IMR-90 (cell line): ENCODE measurements around the gene CINP. TPM values are rescaled to one million over a fixed set of nuclear protein-coding genes. Genes with fewer than 3 reads are reported as not detected.

Experiments used
- ATAC-seq: fragments of 200-7000 bp; cut with Tn5 transposase; 2 replicates; pipeline ENCODE4 v1.9.1; 2020; ENCODE audit warnings: low read depth, mild to moderate bottlenecking, moderate library complexity
- BruUV-seq: library from RNA; stranded (reverse); fragments of 400-500 nt; replicated peaks from 2 replicates; lab custom pipeline; 2021; lab: Mats Ljungman, UMichigan
- CTCF ChIA-PET: fragments of 300-600 bp; formaldehyde crosslinking; extraction: SDS; loops from one replicate; lab custom pipeline; 2021; ENCODE audit warnings: antibody characterized with exemption; lab: Yijun Ruan, JAX
- POLR2A ChIA-PET: fragments of 300-600 bp; sonication (Branson Sonifier 250); formaldehyde crosslinking; loops from one replicate; lab custom pipeline; 2022; ENCODE audit warnings: antibody characterized with exemption; ENCODE audit not compliant: unreplicated experiment; lab: Charles Lee
- DNase-seq: peaks from one replicate; pipeline ENCODE4 v3.0.0; 2013
- H2AFZ ChIP-seq: replicated peaks from 2 replicates; pipeline ENCODE3; 2013; ENCODE audit warnings: low read length, mild to moderate bottlenecking; ENCODE audit not compliant: poor library complexity
- H2AK5ac ChIP-seq: 2 replicates; pipeline ENCODE4 v1.6.1; 2013; ENCODE audit warnings: low read depth, low read length, inconsistent platforms
- H2AK9ac ChIP-seq: replicated peaks from 2 replicates; pipeline ENCODE3; 2013; ENCODE audit warnings: mild to moderate bottlenecking, low read depth, low read length, moderate library complexity; ENCODE audit not compliant: poor library complexity
- H2BK120ac ChIP-seq: 2 replicates; pipeline ENCODE4 v1.6.1; 2013; ENCODE audit warnings: low read depth, low read length, inconsistent platforms
- H2BK15ac ChIP-seq: 3 replicates; pipeline ENCODE4 v1.6.1; 2013; ENCODE audit warnings: low read depth, low read length, inconsistent platforms
- H2BK20ac ChIP-seq: 2 replicates; pipeline ENCODE4 v1.6.1; 2013; ENCODE audit warnings: low read depth, mild to moderate bottlenecking, inconsistent platforms, low read length, moderate library complexity
- H2BK5ac ChIP-seq: 2 replicates; pipeline ENCODE4 v1.6.1; 2013; ENCODE audit warnings: mild to moderate bottlenecking, low read depth, low read length, inconsistent platforms; ENCODE audit not compliant: poor library complexity, severe bottlenecking
- H3K14ac ChIP-seq: replicated peaks from 2 replicates; pipeline ENCODE4 v1.6.1; 2013; ENCODE audit warnings: low read depth, low read length, inconsistent platforms
- H3K18ac ChIP-seq: 2 replicates; pipeline ENCODE4 v1.6.1; 2013; ENCODE audit warnings: low read depth, low read length, control low read depth
- H3K23ac ChIP-seq: 2 replicates; pipeline ENCODE4 v1.6.1; 2013; ENCODE audit warnings: low read depth, low read length, inconsistent platforms
- H3K27ac ChIP-seq: 2 replicates; pipeline ENCODE4 v1.5.1; 2013; ENCODE audit warnings: mild to moderate bottlenecking, control low read depth, low read length; ENCODE audit not compliant: insufficient read depth
- H3K27me3 ChIP-seq: 2 replicates; pipeline ENCODE4 v1.6.1; 2013; ENCODE audit warnings: low read length; ENCODE audit not compliant: control insufficient read depth, insufficient read depth
- H3K36me3 ChIP-seq: 2 replicates; pipeline ENCODE4 v1.6.1; 2013; ENCODE audit warnings: low read length, mixed read lengths; ENCODE audit not compliant: control insufficient read depth, insufficient read depth
- H3K4ac ChIP-seq: 2 replicates; pipeline ENCODE4 v1.6.1; 2013; ENCODE audit warnings: low read depth, low read length, inconsistent platforms
- H3K4me1 ChIP-seq: 2 replicates; pipeline ENCODE4 v1.6.1; 2013; ENCODE audit warnings: low read length, mixed read lengths; ENCODE audit not compliant: control insufficient read depth, insufficient read depth
- H3K4me2 ChIP-seq: 2 replicates; pipeline ENCODE4 v1.6.1; 2013; ENCODE audit warnings: low read depth, mild to moderate bottlenecking, control low read depth, low read length, moderate library complexity
- H3K4me3 ChIP-seq: 2 replicates; pipeline ENCODE4 v1.5.1; 2013; ENCODE audit warnings: low read depth, mild to moderate bottlenecking, control low read depth, low read length, moderate library complexity; ENCODE audit not compliant: insufficient read depth
- H3K56ac ChIP-seq: 2 replicates; pipeline ENCODE4 v1.6.1; 2013; ENCODE audit warnings: low read length, inconsistent platforms; ENCODE audit not compliant: insufficient read depth; ENCODE audit errors: extremely low read depth
- H3K79me1 ChIP-seq, 2 experiments: 2 replicates each; pipeline ENCODE4 v1.6.1; 2013; ENCODE audit warnings: low read length in 2 of 2, inconsistent platforms in 1 of 2, low read depth in 1 of 2
- H3K9ac ChIP-seq: 2 replicates; pipeline ENCODE4 v1.6.1; 2013; ENCODE audit warnings: low read depth, low read length, control low read depth
- H3K9me1 ChIP-seq: 2 replicates; pipeline ENCODE4 v1.6.1; 2013; ENCODE audit warnings: low read length, inconsistent platforms; ENCODE audit not compliant: insufficient read depth
- H3K9me3 ChIP-seq: 2 replicates; pipeline ENCODE4 v1.6.1; 2013; ENCODE audit warnings: low read length; ENCODE audit not compliant: control insufficient read depth, insufficient read depth
- H4K20me1 ChIP-seq: 2 replicates; pipeline ENCODE4 v1.6.1; 2013; ENCODE audit warnings: low read length, inconsistent platforms; ENCODE audit not compliant: insufficient read depth
- H4K5ac ChIP-seq: 2 replicates; pipeline ENCODE4 v1.6.1; 2013; ENCODE audit warnings: mild to moderate bottlenecking, low read depth, low read length, control low read depth
- H4K8ac ChIP-seq, 2 experiments: 2 replicates each; pipeline ENCODE4 v1.6.1; 2013; ENCODE audit warnings: low read depth in 2 of 2, low read length in 2 of 2, control low read depth in 1 of 2, inconsistent platforms in 1 of 2
- H4K91ac ChIP-seq: 2 replicates; pipeline ENCODE4 v1.6.1; 2013; ENCODE audit warnings: low read depth, low read length, inconsistent platforms; ENCODE audit not compliant: insufficient read depth
- BHLHE40 ChIP-seq: fragments of 150-350 bp; IDR thresholded peaks from 2 replicates; pipeline ENCODE4 v1.6.1; 2016; ENCODE audit warnings: mild to moderate bottlenecking, low read depth, low read length
- FOS ChIP-seq: fragments of 150-350 bp; IDR thresholded peaks from 2 replicates; pipeline ENCODE4 v1.6.1; 2016; ENCODE audit warnings: low read depth, low read length
- NFE2L2 ChIP-seq: fragments of 150-350 bp; IDR thresholded peaks from 2 replicates; pipeline ENCODE4 v1.6.1; 2016; ENCODE audit warnings: low read depth, mild to moderate bottlenecking, low read length
- POLR2A ChIP-seq: IDR thresholded peaks from 2 replicates; pipeline ENCODE4 v1.6.1; 2012; ENCODE audit warnings: mild to moderate bottlenecking, low read depth, low read length
- WGBS, 2 experiments: methylation state at CpG; one replicate each; pipeline versions ENCODE4 v1.1.5 to v1.1.7; 2013; ENCODE audit warnings: missing lambda C conversion rate in 2 of 2; ENCODE audit not compliant: insufficient read length in 1 of 2; ENCODE audit errors: extremely low coverage in 2 of 2; 5-methylcytosine and 5-hydroxymethylcytosine counted together
- dilution Hi-C: fragments of 300-500 bp; cut with HindIII; formaldehyde crosslinking; loops from one replicate; pipeline ENCODE4 v1.14.3; 2018; ENCODE audit warnings: low sequenced_read_pairs; ENCODE audit not compliant: unreplicated experiment
- in situ Hi-C: fragments of 300-500 bp; cut with MboI; formaldehyde crosslinking; loops from 3 replicates; pipeline ENCODE4 v1.14.3; 2019; ENCODE audit warnings: low sequenced_read_pairs, inconsistent platforms, mixed read lengths
- intact Hi-C: fragments of 100-400 bp; cut with micrococcal nuclease; formaldehyde crosslinking; loops from 2 replicates; pipeline ENCODE4 v1.10.0; 2022
- polyA plus RNA-seq, 3 experiments: library from polyadenylated mRNA; depleted of rRNA; stranded (reverse); fragments of >200 nt; gene quantifications; 2 replicates each; pipeline ENCODE4 v1.2.3, GENCODE V29; 2012; ENCODE audit warnings: low replicate concordance in 1 of 3
- total RNA-seq: library from RNA; depleted of rRNA; stranded (reverse); fragments of >200 nt; gene quantifications from 2 replicates; pipeline ENCODE4 v1.2.3, GENCODE V29; 2012
- TF ChIP-seq, protein P1 (sequence below): conservative IDR thresholded peaks from 2 replicates; pipeline ENCODE4 v1.5.1; 2012; ENCODE audit warnings: mild to moderate bottlenecking, low read depth, low read length, improper control_type of control experiment

Gene CINP
- total and polyA plus RNA-seq, 2 of the 4 experiments (the other 2 are of a cell fraction): 41.9 to 56.4 TPM

DNA sequence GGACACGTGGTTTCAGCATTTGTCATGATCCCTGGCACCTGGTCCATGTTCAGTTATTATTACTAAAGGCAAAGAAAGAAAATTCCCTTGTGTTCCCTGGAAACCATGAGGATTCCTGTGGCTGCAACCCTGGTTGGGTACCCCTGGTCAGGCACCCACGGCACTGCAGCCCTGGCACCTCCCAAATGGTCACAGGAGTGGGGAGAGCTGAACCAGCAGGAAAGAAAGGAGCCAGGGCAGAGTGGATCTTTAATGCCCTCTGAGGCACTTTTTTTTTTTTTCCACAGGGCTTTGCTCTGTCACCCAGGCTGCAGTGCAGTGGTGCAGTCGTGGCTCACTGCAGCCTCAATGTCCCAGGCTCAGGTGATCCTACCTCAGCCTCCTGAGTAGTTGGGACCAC, 17.5 kb downstream of the CINP start:
- Histone ChIP-seq H3K56ac (no peak overlapping the region), H4K5ac (no peak overlapping the region), H2BK5ac (no peak overlapping the region), H3K9me1 (no peaks in the 10 kb centered on the region), H2AK9ac (no peak overlapping the region), H3K14ac (no peak overlapping the region), H2BK20ac (no peak overlapping the region), H3K4me3 (no peak overlapping the region), H2BK15ac (no peak overlapping the region), H3K9ac (no peak overlapping the region), H4K20me1 (no peaks in the 10 kb centered on the region; the same call in 1 of the 2 replicates), H3K4ac (no peak overlapping the region), H2AK5ac (no peak overlapping the region), H3K79me1 (no peaks in the 10 kb centered on the region), H3K27me3 (no peaks in the 10 kb centered on the region), H3K9me3 (no peaks in the 10 kb centered on the region), H2BK120ac (no peak overlapping the region), H3K4me1 (no peaks in the 10 kb centered on the region), H3K18ac (no peak overlapping the region), H4K91ac (no peak overlapping the region), H4K8ac (no peak overlapping the region), H3K23ac (no peak overlapping the region), H2AFZ (no peak overlapping the region), H3K36me3 (peaks cover 52% of the 10 kb centered on the region), H3K4me2 (no peak overlapping the region), H3K27ac (no peak overlapping the region)
- dilution Hi-C loops: no loop called here
- intact Hi-C loops: no loop called here
- 83% methylated on average over 1 of the region's 3 CpGs; no CpG with 5 or more reads in 1 of the 2 experiments for WGBS, 2 experiments
- ChIA-PET POLR2A (no interaction called here), CTCF (no interaction called here)
- TF ChIP-seq FOS: no peak
- TF ChIP-seq, protein P1, sequence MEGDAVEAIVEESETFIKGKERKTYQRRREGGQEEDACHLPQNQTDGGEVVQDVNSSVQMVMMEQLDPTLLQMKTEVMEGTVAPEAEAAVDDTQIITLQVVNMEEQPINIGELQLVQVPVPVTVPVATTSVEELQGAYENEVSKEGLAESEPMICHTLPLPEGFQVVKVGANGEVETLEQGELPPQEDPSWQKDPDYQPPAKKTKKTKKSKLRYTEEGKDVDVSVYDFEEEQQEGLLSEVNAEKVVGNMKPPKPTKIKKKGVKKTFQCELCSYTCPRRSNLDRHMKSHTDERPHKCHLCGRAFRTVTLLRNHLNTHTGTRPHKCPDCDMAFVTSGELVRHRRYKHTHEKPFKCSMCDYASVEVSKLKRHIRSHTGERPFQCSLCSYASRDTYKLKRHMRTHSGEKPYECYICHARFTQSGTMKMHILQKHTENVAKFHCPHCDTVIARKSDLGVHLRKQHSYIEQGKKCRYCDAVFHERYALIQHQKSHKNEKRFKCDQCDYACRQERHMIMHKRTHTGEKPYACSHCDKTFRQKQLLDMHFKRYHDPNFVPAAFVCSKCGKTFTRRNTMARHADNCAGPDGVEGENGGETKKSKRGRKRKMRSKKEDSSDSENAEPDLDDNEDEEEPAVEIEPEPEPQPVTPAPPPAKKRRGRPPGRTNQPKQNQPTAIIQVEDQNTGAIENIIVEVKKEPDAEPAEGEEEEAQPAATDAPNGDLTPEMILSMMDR: no peak
- TF ChIP-seq NFE2L2: no peak
- TF ChIP-seq BHLHE40: no peak
- TF ChIP-seq POLR2A: no peak
- BruUV-seq: no TSS peak
- in situ Hi-C loops: no loop called here
- DNase-seq (no peak), ATAC-seq (no peak)
